GM18858 (cell line): ENCODE measurements around the gene CCDC12.
A peak's percentile ranks its signal among the peaks of the same experiment; 100 is the strongest.

Experiments used
- ATAC-seq: cut with Tn5 transposase; IDR thresholded peaks from one replicate; pipeline ENCODE4 v1.9.1; 2021; ENCODE audit not compliant: unreplicated experiment

The CCDC12 gene

DNA sequence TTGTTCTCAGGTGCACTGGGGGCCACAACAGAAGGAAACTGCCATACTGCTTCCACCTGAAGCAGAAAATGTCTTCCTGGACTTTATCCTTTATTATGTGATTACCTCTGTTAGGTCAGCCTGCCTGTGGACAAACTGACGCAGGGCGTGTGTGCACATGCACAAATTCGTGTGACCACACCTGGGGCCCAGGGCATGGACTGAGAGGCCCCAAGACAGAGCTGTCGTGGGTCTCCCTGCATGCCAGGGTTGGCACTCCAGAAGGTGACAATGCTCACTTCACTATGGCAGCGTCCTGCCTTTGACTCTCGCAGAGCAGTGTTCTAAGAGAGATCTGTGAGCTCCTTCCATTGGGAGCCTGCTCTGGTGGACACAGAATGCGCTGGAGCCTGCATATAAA lies 34.5 kb downstream of the CCDC12 start:
- ATAC-seq = no peak

DNA sequence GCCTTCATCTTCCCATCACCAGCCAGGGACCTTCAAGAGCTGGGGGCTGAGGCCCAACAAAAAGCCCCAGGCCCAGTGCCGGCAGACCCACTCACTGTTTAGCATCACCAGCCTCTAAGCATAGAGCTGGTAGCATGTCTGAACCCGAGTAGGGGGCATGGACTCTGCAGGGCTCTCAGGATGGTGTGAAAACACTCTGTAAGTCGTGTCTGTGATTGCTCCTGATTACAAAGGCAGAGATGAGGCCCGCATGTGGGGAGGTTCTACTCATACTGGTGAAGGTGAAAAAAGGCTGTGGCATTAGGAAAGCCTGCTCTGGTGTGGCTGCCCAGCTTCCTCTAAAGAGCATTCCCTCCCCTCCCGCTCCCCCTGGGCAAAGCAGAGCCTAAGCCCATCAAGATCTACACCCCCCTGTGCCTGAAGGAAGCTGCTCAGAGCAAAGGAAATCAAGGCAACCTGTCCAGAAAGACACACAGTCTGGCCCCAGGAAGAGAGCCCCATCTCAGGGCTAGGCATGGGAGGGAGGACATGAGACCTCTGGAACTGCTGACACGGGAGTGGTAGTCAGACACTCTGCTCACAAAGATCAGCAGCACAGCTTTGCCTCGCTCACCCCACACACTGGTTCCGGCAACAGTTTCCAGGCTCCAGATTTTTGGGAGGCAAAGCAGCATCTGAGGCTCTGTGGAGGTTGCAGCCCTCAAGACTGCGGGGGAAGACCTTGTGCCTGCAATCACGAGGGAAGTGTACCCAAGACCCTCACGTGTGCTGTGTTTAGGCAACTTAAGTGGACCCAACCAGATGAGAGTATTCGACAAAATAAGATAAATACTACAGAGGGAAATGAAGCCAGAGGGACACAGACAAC lies 36.7 kb downstream of the CCDC12 start:
- ATAC-seq = no peak

DNA sequence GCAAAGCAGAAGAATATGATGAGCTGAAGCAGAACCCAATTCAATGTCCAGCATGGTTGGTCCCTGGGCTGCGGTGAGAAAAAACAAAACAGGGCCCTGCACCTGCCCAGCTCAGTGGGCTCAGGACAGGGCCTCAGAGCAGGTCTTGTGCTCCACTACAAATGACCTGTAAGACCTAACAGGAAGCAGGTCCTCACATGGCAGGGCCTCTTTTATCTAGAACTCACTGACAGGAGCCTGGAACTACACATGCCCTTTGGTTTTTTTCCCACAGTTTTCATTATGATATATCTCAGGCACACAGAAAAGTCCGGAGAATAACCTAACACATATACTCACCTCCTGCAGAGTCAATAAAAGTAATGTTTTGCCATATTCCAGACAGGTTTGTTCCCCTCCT lies 38.4 kb downstream of the CCDC12 start:
- no peak for ATAC-seq

GRCh38 chr3:46936733-46937250 lies 39.8 kb downstream of the CCDC12 start:
- no peak for ATAC-seq

DNA sequence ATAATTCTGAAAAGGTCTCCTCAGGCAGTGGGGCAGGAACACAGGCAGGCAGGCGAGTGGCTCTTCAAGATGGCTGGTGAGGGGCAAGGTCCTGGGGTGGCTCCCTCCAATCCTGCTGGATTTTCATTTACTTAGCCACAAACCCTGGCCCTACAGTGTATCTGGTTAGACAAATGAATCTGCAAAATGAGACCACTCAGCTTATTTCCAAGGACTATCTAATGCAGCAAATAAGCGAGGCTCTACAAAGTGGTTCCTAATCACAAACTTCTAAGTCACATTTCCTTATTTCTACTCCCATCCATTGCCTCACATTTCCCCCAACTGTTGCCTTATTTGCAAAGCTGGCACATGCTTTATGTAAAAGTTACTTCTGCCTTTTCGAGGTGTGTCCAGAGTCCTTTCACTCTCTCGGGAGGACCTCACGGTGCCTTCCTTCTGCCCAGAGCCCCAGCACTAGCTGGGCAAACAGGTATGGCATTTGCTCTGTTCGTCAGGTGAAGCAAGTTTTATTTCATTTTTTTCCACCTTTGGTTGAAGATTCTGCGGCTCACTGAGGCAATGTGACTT lies 40.5 kb downstream of the CCDC12 start:
- ATAC-seq = no peak

DNA sequence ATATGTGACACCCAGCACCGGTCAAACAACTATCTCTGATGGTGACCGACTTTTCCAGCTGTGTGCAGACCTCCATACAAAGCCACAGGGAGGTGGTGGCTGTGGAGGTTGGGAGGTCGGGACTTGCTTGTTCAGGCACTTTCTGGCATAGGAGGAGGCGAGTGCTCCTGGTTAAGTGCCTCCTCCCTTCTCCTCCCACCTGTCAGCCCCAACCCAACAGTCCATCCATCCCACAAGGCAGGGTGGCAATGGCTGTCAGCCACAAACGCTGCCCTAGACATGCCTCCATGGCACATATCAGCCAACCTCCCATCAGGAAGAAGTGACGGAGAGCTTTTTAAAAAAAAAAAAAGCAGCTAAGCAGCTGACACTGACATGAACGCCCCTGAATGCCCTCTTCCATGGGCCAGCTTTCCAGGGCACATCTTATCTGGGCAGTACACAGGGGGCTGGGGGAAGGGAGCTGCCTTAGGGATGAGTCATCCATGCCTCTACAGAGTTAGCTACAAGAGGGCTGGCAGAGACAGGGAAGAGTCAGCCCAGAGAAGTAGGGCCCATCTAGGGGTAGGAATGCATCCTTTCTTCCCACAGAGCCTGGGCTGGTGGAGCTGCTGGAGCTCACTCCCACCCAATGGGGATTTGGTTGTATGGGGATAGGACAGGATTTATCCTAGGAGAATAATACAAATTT lies 41.2 kb downstream of the CCDC12 start:
- ATAC-seq = no peak

- ATAC-seq = no peak
Observed at GRCh38 chr3:46934498-46935167, 41.9 kb downstream of the CCDC12 start.

GRCh38 chr3:46934072-46934471 lies 42.5 kb downstream of the CCDC12 start:
- no peak for ATAC-seq

DNA sequence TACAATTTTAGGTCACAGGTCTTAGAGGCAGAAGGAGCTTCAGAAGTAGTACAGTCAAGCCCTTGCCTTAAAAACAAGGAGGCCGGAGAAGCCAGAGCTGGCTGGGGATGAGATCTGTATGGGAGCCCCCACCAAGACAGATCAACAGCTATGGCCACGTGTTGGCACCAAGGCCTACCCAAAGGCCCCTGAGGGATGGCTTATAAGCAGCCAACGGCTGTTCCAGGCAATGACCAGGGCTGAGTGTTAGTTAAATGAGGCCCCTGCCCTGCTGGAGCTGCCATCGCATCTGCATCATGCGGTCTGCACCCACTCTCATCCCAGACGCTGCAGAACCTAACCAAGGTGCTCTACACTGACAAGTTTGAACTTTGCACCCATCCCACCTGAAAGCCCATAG lies 43.3 kb downstream of the CCDC12 start:
- ATAC-seq = no peak

DNA sequence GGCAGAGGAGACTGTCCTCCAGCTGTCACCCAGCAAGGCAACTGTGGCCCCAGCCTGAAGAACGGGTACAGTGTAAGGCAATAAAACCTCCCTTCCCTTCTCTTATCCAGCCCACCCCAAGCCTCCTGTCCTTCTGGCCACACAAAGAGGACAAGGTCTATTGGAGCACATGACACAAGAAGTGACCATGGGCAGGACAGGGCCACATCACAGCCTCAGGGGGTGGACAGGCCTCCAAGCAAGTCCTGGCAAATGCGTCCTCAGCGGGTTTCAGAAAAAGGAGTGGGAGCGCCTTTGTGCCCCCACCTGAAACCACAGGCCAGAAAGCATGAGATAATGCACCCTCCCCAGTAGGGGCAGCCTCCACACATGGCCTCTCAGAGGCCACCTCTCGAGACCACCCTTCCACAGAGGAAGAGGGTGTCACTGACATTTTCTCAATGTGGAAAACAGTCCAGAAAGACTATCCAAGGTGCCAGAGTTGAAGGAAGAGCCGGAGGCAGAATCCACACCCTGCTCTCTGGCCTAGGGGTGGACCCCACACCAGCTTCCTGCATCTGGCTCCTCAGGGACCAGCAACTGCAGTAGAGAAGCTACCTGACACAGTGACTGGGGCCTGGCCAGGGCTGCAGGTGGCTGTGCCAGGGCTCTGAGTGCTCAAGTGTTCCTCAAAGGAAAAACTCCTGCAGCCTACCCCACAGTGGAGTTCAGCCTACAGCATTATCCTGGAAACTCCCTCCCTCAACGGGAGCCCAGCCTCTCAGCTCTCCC lies 43.9 kb downstream of the CCDC12 start:
- ATAC-seq = no peak

GRCh38 chr3:46931631-46932331 lies 44.8 kb downstream of the CCDC12 start:
- no peak for ATAC-seq

- ATAC-seq = no peak
Observed at GRCh38 chr3:46930945-46931403, 45.6 kb downstream of the CCDC12 start.

- no peak for ATAC-seq
Observed at GRCh38 chr3:46930166-46930944, 46.2 kb downstream of the CCDC12 start.

DNA sequence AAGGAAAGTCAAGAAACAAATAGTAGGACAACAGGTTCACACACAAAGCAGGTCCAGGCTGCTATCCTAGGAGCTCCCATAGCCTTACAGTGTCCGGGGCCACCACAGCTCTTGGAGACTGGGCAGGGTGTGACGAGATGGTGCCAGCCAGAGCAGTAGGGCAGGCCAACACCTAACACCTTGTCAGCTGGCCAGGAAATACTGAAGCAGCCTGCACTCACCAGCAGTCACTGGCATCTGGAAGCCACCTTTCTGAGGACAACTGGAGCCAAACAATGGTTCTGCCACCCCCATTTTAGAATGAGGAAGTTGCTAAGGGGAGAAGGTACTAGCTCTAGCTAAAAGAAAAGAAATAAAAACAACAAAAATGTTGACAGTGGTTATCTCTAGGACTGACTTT lies 47.2 kb downstream of the CCDC12 start:
- no peak for ATAC-seq

- no peak for ATAC-seq
Observed at GRCh38 chr3:46928282-46928681, 48.3 kb downstream of the CCDC12 start.

GRCh38 chr3:46927718-46928073 lies 48.8 kb downstream of the CCDC12 start:
- ATAC-seq = no peak

DNA sequence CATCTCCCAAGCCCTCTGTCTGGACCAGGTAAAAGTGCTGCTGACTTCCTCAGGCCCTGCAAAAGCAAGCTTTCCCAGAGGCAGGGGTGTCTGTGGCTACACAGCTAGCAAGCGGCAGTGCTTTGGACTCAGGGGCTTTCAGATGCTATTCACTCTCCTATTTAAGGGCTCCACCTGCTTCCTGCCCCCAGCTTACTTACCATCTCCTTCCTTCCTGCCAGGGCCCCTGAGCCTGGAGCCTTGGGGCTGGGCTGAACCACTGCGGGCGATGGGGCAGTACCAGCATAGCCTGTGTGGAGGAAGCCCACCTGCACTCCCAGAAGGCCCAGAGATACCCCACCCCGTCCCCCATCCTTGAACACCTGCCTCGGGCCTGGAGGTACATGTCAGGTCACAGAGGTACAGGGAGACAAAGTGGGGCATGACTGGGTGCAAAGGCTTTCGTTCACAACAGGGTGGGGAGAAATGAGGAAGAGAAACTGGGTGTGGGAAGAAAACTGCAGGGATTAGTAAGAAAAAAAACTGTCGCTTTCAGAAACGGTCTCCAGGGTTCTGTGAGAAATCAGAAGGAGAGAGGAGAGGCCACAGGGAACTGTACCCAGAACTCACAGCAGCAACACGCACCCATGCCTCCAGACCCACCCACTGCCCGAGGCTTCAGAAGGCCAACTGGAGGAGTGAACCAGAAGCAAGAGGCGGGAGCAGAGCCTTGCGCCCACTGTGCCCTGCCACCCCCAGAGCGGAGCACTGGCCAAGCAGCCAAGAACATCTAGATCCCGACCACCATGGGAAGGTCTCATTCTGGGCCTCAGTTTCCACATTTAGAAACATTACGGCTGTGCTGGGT lies 49.5 kb downstream of the CCDC12 start:
- peak; percentile 36 for ATAC-seq

DNA sequence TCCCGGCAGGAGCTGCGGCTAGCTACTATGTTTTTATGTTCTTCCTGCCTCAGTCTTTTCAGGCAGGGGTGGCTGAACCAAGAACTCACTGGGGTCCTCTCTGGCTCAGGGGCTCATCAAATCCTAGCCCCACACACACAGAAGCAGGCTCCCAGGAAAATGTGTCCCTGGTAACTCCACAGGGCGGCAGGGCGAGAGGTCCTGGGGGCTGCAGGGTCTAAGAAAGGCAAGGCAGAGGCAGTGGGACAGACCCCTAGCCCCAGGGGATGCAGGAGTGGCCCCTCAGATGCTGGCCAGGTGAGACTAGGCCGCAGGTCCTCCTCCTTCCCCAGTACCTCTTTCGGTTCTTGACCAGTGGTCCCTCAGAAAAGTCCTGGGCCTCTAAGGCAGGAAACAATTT lies 50.1 kb downstream of the CCDC12 start:
- no peak for ATAC-seq
